ENCODE results near the gene PHACTR2.
"Not testable (repeated sequence)": the region's sequence is repeated elsewhere in the genome, so short reads cannot be mapped to it uniquely, and the experiment has no call there.

The PHACTR2 gene

DNA sequence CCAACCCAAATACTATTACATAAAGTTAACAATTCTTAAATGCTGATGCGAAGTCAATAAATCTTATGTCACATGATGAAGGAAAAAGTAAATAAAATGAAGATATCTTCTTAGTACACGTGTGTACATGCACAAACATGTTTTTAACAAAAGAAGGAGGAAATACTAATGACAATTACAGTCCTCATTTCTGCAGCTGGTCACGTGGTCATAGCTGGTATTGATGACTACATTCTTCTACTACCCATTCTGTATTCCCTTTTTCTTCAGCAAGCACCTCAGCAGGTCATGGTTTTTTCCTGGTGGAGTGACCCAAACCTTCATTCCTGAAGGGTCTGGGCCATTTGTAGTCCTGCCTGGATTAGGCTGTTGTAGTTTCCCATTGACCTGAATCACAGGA lies 191.0 kb downstream of the PHACTR2 start:
- DNase-seq, result not testable (repeated sequence)

DNA sequence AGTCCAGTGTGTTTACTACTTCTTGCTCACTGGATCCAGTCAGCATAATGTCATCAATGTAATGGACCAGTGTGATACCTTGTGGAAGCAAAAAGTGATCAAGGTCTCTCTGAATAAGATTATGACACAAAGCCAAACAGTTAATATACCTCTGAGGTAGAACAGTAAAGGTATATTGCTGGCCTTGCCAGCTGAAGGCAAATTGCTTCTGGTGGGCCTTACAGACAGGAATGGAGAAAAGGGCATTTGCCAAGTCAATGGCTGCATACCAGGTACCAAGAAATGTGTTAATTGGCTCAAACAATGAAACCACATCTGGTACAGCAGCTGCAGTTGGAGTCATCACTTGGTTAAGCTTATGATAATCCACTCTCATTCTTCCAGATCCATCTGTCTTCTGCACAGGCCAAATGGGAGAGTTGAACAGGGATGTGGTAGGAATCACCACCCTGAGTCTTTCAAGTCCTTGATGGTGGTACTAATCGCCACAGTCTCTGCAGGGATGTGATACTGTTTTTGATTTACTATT lies 193.5 kb downstream of the PHACTR2 start:
- not testable (repeated sequence) for DNase-seq

- no peak for DNase-seq
Observed at GRCh38 chr6:143872201-143872600, 194.4 kb downstream of the PHACTR2 start.

GRCh38 chr6:143873600-143873999 lies 195.8 kb downstream of the PHACTR2 start:
- DNase-seq, result not testable (repeated sequence)

DNA sequence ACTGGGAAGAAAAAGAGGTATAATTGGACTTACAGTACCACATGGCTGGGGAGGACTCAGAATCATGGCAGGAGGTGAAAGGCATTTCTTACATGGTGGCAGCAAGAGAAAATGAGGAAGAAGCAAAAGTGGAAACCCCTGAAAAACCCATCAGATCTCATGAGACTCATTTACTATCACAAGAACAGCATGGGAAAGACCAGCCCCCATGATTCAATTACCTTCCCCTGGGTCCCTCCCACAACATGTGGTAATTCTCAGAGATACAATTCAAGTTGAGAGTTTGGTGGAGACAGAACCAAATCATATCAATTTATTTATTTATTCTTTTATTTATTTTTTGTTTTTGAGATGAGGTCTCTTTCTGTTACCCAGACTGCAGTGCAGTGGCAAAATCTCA lies 196.7 kb downstream of the PHACTR2 start:
- DNase-seq, result not testable (repeated sequence)

DNA sequence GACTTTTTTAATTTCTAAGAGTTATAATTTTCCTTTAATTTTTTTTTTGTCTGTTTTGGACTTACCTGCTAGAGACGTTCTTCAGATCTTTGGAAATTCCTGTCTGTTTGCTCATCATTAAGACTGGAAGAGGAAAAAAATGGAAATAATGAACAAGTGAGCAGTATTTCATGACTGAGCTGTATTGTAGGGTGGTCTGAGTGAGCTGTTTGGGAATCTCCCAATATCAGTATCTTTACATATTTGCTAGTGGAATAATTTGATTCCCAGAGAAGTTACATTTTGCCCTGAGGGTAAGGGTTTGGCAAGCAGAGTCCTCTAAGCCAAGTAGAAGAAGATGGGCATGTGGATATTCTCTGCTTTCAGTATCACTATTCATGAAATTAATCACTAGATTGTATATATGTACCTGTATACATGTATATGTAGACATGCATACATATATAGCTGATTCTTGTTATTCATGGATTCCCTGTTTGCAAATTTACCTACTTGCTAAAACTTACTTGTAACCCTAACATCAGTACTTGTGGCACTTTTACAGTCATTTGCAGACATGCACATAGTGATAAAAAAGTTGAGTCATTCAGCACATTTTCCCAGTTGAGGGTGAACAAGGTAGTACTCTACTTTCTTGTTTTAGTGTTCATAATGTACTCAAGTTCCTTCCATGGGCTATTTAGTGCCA lies 200.0 kb downstream of the PHACTR2 start:
- no peak for DNase-seq

GRCh38 chr6:143878272-143878760 lies 200.6 kb downstream of the PHACTR2 start:
- peak; percentile 58 for DNase-seq

DNA sequence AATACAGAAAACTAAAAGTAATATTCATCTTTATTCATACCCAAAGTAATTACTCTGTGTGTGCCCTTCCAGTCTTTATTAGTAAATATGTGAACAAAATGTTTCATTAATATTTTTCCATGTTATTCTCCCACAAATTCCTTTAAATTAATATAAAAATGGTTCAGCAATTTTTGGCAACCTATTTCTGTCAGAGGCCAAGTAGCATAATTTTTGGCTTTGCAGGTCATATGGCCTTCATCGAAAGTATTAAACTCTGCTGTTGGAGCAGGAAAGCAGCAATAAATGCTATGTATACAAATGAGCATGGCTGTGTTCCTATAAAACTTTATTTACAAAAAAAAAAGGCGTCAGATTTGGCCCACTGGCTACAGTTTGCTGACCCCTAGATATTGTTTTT lies 202.6 kb downstream of the PHACTR2 start:
- no peak for DNase-seq

Data from NCI-H69 (cell line).